Epithelial cell of esophagus (primary cell): Measurements from ENCODE around the gene USP12.
"Not testable (repeated sequence)": the region's sequence is repeated elsewhere in the genome, so short reads cannot be mapped to it uniquely, and the experiment has no call there.

ENCODE experiments used
- DNase-seq: peaks from one replicate; pipeline ENCODE4 v3.0.0; 2010; ENCODE audit warnings: low read depth
- H3K4me3 ChIP-seq: 2 replicates; pipeline ENCODE4 v1.5.1; 2011; ENCODE audit warnings: mild to moderate bottlenecking, low read length, control low read depth
- TF ChIP-seq, protein P1 (sequence below): IDR thresholded peaks from 2 replicates; pipeline ENCODE4 v1.5.1; 2011; ENCODE audit warnings: low read depth, mild to moderate bottlenecking, low read length, control low read depth, inconsistent platforms; ENCODE audit not compliant: insufficient read depth; ENCODE audit errors: missing control alignments

USP12 gene, protein sequence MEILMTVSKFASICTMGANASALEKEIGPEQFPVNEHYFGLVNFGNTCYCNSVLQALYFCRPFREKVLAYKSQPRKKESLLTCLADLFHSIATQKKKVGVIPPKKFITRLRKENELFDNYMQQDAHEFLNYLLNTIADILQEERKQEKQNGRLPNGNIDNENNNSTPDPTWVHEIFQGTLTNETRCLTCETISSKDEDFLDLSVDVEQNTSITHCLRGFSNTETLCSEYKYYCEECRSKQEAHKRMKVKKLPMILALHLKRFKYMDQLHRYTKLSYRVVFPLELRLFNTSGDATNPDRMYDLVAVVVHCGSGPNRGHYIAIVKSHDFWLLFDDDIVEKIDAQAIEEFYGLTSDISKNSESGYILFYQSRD

DNA sequence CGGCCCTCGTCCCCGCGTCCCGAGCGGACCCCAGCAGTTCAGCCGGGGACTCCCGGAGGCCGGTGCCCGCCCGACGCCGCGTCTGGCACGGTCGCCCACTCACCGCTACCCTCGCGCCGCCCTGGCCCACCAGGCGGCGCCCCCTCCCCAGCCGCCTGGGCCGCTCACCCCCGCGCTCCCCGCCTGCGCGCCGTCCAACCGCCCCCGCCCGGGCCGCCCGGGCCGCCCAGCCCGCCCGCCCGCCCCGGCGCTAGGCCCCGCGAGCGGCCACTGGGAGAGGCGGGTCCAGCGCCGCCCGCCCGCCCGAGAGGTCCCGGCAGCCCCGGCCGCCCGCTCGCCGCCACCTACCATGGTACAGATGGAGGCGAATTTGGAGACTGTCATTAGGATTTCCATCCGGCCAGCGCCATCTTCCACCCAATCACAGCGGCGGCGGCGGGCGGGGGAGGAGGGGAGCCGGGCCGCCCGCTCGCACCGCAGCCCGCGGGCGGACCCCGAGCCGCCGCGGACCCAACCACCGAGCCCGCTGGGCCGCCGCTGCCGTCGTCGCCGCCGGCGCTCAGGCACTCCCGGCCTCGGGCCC is at the start of gene USP12:
TSS of gene USP12 (minus strand) at position 568 of the 583 bp plus-strand sequence. CDS start at position 396, 172 bp downstream.
- H3K4me3 ChIP-seq = peak within 1 kb of the TSS; percentile 69
- no peak for DNase-seq
- TF ChIP-seq, protein P1, sequence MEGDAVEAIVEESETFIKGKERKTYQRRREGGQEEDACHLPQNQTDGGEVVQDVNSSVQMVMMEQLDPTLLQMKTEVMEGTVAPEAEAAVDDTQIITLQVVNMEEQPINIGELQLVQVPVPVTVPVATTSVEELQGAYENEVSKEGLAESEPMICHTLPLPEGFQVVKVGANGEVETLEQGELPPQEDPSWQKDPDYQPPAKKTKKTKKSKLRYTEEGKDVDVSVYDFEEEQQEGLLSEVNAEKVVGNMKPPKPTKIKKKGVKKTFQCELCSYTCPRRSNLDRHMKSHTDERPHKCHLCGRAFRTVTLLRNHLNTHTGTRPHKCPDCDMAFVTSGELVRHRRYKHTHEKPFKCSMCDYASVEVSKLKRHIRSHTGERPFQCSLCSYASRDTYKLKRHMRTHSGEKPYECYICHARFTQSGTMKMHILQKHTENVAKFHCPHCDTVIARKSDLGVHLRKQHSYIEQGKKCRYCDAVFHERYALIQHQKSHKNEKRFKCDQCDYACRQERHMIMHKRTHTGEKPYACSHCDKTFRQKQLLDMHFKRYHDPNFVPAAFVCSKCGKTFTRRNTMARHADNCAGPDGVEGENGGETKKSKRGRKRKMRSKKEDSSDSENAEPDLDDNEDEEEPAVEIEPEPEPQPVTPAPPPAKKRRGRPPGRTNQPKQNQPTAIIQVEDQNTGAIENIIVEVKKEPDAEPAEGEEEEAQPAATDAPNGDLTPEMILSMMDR = no peak

DNA sequence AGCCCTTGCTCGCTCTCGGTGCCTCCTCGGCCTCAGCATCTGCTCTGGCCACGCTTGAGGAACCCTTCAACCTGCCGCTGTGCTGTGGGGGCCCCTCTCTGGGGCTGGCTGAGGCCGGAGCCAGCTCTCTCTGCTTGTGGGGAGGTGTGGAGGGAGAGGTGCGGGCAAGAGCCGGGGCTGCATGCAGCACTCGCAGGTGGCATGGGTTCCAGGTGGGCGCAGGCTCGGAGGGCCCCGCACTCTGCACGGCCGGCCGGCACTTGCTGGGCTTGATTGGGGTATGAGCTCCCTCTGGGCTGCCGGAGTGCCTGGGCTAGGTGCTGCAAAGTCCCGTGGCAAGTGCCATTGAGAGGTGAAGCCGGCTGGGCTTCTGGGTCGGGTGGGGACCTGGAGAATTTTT is 48.0 kb upstream of the USP12 start:
- TF ChIP-seq, protein P1 = no peak
- no peak for DNase-seq
- no peak overlapping the region for H3K4me3 ChIP-seq

DNA sequence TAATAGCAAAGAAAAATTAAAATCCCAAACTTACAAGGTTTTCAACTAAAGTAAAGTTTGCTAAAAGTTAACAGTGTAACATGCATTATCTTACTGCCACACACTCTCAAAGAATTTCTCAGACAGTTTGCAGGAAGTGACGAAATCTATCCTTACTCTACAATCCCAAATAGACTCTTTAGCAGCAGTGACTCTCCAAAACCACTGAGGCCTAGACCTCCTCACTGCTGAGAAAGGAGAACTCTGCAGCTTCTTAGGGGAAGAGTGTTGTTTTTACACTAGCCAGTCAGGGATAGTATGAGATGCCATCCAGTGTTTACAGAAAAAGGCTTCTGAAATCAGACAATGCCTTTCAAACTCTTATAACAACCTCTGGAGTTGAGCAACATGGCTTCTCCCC is 47.2 kb upstream of the USP12 start:
- DNase-seq, H3K4me3 ChIP-seq: not testable (repeated sequence)

DNA sequence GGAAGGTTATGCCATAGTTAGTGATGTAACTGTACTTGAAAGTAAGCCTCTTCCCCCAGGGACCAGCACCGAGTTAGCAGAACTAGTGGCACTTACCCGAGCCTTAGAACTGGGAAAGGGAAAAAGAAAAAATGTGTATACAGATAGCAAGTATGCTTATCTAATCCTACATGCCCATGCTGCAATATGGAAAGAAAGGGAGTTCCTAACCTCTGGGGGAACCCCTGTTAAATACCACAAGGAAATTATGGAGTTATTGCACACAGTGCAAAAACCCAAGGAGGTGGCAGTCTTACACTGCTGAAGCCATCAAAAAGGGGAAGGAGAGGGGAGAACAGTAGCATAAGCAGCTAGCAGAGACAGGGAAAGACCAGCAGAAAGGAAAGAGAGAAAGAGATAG is 46.2 kb upstream of the USP12 start:
- H3K4me3 ChIP-seq, DNase-seq: not testable (repeated sequence)

DNA sequence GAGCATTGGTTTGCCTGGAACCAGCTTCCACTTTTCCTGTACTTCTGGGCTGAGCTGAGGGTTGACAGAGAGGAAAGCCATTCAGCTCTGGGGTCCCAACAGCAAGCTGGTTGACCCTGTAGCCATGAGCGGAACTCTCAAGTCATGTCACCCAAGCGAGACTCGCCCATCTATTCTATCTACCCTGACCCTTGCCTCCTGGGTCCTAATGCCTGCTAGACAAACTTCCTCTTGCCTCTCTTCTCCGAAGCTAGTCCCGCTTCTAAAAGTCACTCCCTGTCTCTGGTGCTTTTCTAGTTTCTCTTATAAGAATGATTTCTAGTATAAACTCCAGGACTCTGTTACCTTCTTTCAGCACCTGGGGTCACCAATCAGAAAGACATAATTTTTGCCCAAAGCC is 41.8 kb upstream of the USP12 start:
- DNase-seq = not testable (repeated sequence)

DNA sequence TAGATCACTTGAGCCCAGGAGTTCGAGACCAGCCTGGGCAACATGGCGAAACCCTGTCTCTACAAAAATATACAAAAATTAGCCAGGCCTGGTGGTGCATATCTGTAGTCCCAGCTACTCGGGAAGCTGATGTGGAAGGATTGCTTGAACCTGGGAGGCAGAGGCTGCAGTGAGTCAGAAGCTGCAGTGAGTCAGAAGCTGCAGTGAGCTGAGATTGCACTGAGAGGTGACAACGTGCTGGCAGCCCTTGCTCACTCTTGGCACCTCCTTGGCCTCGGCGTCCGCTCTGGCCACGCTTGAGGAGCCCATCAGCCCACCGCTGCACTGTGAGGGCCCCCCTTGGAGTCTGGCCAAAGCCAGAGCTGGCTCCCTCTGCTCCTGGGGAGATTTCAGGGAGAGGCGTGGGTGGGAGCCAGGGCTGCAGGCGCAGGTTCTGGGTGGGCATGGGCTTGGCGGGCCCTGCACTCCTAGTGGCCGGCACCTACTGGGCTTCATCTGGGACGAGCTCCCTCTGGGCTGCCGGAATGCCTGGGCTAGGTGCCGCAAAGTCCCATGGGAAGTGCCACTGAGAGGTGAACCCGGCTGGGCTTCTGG is 40.3 kb upstream of the USP12 start:
- no peak overlapping the region for H3K4me3 ChIP-seq
- peak; percentile 82 for DNase-seq
- TF ChIP-seq, protein P1 = no peak

More for the DNA sequence above, 41.8 kb upstream of the USP12 start:
- H3K4me3 ChIP-seq = not testable (repeated sequence)

DNA sequence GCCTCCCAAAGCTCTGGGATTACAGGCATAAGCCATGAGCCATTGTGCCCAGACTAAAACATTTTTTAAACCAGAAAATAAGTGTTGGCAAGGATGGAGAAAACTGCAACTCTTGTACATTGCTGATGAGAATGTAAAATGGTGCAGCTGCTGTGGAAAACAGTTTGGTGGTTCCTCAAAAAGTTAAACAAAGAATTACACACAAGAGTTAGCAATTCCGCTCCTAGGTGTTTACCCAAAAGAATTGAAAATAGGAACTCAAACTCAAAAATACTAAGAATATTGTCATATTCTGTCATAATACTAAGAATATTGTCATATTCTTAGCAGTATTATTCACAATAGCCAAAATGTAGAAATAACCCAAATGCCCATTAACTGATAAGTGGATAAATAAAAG is 39.7 kb upstream of the USP12 start:
- no peak overlapping the region for H3K4me3 ChIP-seq
- TF ChIP-seq, protein P1 = no peak
- DNase-seq = no peak

DNA sequence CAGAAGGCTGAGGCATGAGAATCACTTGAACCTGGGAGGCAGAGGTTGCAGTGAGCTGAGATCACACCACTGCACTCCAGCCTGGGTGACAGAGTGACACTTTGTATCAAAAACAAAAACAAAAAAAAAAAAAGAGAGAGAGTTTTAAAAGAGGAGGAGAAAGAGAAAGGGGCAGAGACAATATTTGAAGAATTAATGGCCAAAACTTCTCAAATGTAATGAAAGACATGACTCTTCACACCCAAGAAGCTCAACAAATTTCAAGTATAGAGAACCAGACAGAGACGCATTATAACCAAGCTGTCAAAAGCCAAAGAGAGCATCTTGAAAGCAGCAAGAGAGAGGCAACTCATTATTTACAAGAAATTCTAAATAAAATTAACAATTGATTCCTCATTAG is 36.9 kb upstream of the USP12 start:
- TF ChIP-seq, protein P1 = no peak
- no peak overlapping the region for H3K4me3 ChIP-seq
- DNase-seq = no peak
